Measurements from ENCODE around the gene SLBP. TPM values are rescaled to one million over a fixed set of nuclear protein-coding genes. Genes with fewer than 3 reads are reported as not detected.

The SLBP gene
- total RNA-seq, 1 donor from 2014 or later: 60.2 TPM

GRCh38 chr4:1660948-1661677 lies 51.0 kb downstream of the SLBP start:
- no peaks in the 10 kb centered on the region for H3K27me3 Mint-ChIP-seq (ENCODE audit: low read depth)
- peak overlapping the region; percentile 91 for H3K27ac Mint-ChIP-seq (ENCODE audit: unreplicated experiment)
- no peaks in the 10 kb centered on the region for H3K36me3 Mint-ChIP-seq (ENCODE audit: low read depth)
- no peak for TF ChIP-seq CTCF (conservative IDR thresholded peaks at IDR 0.05)
- no peaks in the 10 kb centered on the region for H3K9me3 Mint-ChIP-seq
- H3K4me3 Mint-ChIP-seq: no peak overlapping the region
- no peak for DNase-seq (ENCODE audit: low read depth, low spot score)
- H3K4me1 Mint-ChIP-seq: no peaks in the 10 kb centered on the region

DNA sequence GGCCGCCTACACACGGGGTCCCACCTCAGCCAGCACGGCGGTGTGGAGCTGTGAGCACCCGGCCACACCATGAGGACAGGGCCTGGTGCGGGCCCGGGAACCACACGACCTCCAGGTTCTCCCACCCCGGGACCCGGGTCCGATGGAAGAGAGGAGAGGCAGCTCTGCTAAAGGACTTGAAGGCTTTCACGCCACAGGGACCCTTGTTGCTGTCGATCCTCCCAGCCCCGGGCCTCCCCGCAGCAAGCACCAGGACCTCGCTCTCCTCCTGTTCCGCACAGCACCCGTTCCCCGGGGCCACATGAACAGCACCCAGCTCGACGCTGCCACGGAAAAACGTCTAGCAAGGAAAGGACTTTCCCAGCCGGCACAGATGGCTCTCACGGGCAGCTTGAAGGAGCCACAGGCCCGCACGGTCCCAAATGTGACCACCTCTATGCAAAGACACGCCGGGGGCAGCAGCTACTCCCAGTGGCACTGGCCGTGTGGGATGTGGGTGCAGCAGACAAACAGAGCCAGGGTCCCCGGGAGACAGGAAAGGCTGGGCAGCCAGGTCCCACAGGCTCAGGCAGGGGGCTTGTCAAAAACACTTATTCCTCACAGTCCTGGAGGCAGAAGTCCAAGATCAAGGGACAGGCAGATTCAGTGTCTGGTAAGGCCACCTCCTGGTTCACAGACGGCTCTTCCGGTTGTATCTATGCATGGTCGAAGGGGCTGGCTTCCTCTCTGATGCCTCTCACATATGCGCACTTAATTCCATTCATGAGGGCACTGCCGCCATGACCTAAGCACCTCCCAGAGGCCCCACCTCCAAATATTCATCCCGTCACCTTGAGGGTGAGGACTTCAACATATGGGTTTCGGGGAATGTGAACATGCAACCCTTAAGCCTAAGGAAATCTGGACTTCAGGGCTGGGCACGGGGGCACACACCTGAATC lies 52.7 kb downstream of the SLBP start:
- Mint-ChIP-seq H3K4me1 (no peaks in the 10 kb centered on the region), H3K36me3 (ENCODE audit: low read depth) (no peaks in the 10 kb centered on the region), H3K27me3 (ENCODE audit: low read depth) (no peaks in the 10 kb centered on the region), H3K27ac (ENCODE audit: unreplicated experiment) (no peak overlapping the region), H3K4me3 (no peak overlapping the region), H3K9me3 (no peaks in the 10 kb centered on the region)
- TF ChIP-seq CTCF (conservative IDR thresholded peaks at IDR 0.05): no peak
- DNase-seq (ENCODE audit: low read depth, low spot score): no peak

GRCh38 chr4:1658581-1658980 lies 53.5 kb downstream of the SLBP start:
- Mint-ChIP-seq H3K27ac (ENCODE audit: unreplicated experiment) (no peak overlapping the region), H3K4me3 (no peak overlapping the region), H3K36me3 (ENCODE audit: low read depth) (no peaks in the 10 kb centered on the region), H3K9me3 (no peaks in the 10 kb centered on the region), H3K27me3 (ENCODE audit: low read depth) (no peaks in the 10 kb centered on the region), H3K4me1 (no peaks in the 10 kb centered on the region)
- no peak for TF ChIP-seq CTCF (conservative IDR thresholded peaks at IDR 0.05)
- DNase-seq (ENCODE audit: low read depth, low spot score): no peak

GRCh38 chr4:1658146-1658545 lies 54.0 kb downstream of the SLBP start:
- no peak for DNase-seq (ENCODE audit: low read depth, low spot score)
- Mint-ChIP-seq H3K27me3 (ENCODE audit: low read depth) (no peaks in the 10 kb centered on the region), H3K27ac (ENCODE audit: unreplicated experiment) (no peak overlapping the region), H3K9me3 (no peaks in the 10 kb centered on the region), H3K4me3 (no peak overlapping the region), H3K36me3 (ENCODE audit: low read depth) (no peaks in the 10 kb centered on the region), H3K4me1 (no peaks in the 10 kb centered on the region)
- no peak for TF ChIP-seq CTCF (conservative IDR thresholded peaks at IDR 0.05)

DNA sequence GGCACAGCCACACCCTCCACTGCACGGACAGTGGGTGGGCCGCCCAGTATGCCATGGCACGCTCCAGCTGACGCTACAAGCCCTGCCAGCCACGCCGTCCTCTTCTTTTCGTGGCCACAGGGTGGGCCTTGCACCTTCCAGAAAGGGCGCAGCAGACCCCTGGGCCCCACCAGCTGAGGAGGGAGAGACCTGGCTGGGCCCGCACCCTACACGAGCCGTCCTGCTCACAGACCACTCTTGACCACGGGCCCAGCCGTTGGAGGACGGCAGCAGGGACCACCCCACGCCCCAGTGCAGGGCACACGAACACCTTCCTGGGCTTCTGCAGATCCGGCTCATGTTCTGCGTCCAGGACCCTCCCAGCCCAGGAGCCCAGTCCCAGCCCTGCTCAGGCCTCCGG lies 55.1 kb downstream of the SLBP start:
- H3K27me3 Mint-ChIP-seq (ENCODE audit: low read depth): no peaks in the 10 kb centered on the region
- no peak for DNase-seq (ENCODE audit: low read depth, low spot score)
- no peak overlapping the region for H3K4me3 Mint-ChIP-seq
- no peak for TF ChIP-seq CTCF (conservative IDR thresholded peaks at IDR 0.05)
- H3K36me3 Mint-ChIP-seq (ENCODE audit: low read depth): no peaks in the 10 kb centered on the region
- H3K27ac Mint-ChIP-seq (ENCODE audit: unreplicated experiment): no peak overlapping the region
- H3K4me1 Mint-ChIP-seq: no peaks in the 10 kb centered on the region
- no peaks in the 10 kb centered on the region for H3K9me3 Mint-ChIP-seq
